ENCODE measurements around the gene DHX32. TPM values are rescaled to one million over a fixed set of nuclear protein-coding genes. Genes with fewer than 3 reads are reported as not detected.

Gene DHX32
- total RNA-seq, 2 experiments from 2014 or later: 0.22 to 0.27 TPM

GRCh38 chr10:125802739-125803138 is 78.4 kb downstream of the DHX32 start:
- no TSS peak for BruUV-seq (replicated peaks)
- Histone ChIP-seq H3K9me2 (ENCODE audit: insufficient read depth, low read length) (no peaks in the 10 kb centered on the region), H3K4me1 (ENCODE audit: insufficient read depth, low read length, poor library complexity, severe bottlenecking) (peaks cover 11% of the 10 kb centered on the region), H4K20me1 (ENCODE audit: insufficient read depth, low read length) (no peaks in the 10 kb centered on the region), H3K9me3 (ENCODE audit: low read length) (no peaks in the 10 kb centered on the region), H3K4me3 (ENCODE audit: low read depth, low read length, poor library complexity, severe bottlenecking) (no peak overlapping the region), H3K4me2 (ENCODE audit: low read length) (no peak overlapping the region), H3K27ac (ENCODE audit: low read depth, low read length, poor library complexity, severe bottlenecking) (no peak overlapping the region), H3K79me2 (ENCODE audit: insufficient read depth, low read depth, low read length) (no peaks in the 10 kb centered on the region), H2AFZ (ENCODE audit: low read length) (no peak overlapping the region), H3K36me3 (ENCODE audit: insufficient read depth, low read length) (peaks cover 51% of the 10 kb centered on the region)
- ChIA-PET CTCF (ENCODE audit: unreplicated experiment) (no interaction called here), POLR2A (interaction anchor here (0.6 to 2.5 kb wide), 3 partner anchors 14 to 1216 kb away, joined by 6 to 10 read pairs (median 6); partner anchors contain the start of genes BCCIP and UROS)
- DNase-seq (ENCODE audit: low spot score): no peak
- intact Hi-C loops (cut with micrococcal nuclease; ENCODE audit: unreplicated experiment): no loop called here
- TF ChIP-seq CTCF (conservative IDR thresholded peaks at IDR 0.05; ENCODE audit: low read length) (no peak), EZH2phosphoT487 (IDR thresholded peaks at IDR 0.05; ENCODE audit: borderline replicate concordance, low read depth, low read length) (no peak)

GRCh38 chr10:125802131-125802530 is 79.0 kb downstream of the DHX32 start:
- Histone ChIP-seq H3K4me3 (ENCODE audit: low read depth, low read length, poor library complexity, severe bottlenecking) (no peak overlapping the region), H3K9me3 (ENCODE audit: low read length) (no peaks in the 10 kb centered on the region), H2AFZ (ENCODE audit: low read length) (no peak overlapping the region), H3K4me2 (ENCODE audit: low read length) (no peak overlapping the region), H3K36me3 (ENCODE audit: insufficient read depth, low read length) (peaks cover 48% of the 10 kb centered on the region), H3K27ac (ENCODE audit: low read depth, low read length, poor library complexity, severe bottlenecking) (no peak overlapping the region), H4K20me1 (ENCODE audit: insufficient read depth, low read length) (no peaks in the 10 kb centered on the region), H3K9me2 (ENCODE audit: insufficient read depth, low read length) (no peaks in the 10 kb centered on the region), H3K79me2 (ENCODE audit: insufficient read depth, low read depth, low read length) (no peaks in the 10 kb centered on the region), H3K4me1 (ENCODE audit: insufficient read depth, low read length, poor library complexity, severe bottlenecking) (peaks cover 17% of the 10 kb centered on the region)
- ChIA-PET POLR2A (interaction anchor here (0.6 to 1.6 kb wide), 2 partner anchors 21 to 1215 kb away, joined by 6 to 10 read pairs; partner anchors contain the start of genes BCCIP and UROS), CTCF (ENCODE audit: unreplicated experiment) (no interaction called here)
- intact Hi-C loops (cut with micrococcal nuclease; ENCODE audit: unreplicated experiment): no loop called here
- no TSS peak for BruUV-seq (replicated peaks)
- TF ChIP-seq EZH2phosphoT487 (IDR thresholded peaks at IDR 0.05; ENCODE audit: borderline replicate concordance, low read depth, low read length): no peak
- no peak for TF ChIP-seq CTCF (conservative IDR thresholded peaks at IDR 0.05; ENCODE audit: low read length)
- DNase-seq (ENCODE audit: low spot score): no peak

GRCh38 chr10:125801574-125801973 is 79.5 kb downstream of the DHX32 start:
- H2AFZ ChIP-seq (ENCODE audit: low read length): no peak overlapping the region
- H3K4me1 ChIP-seq (ENCODE audit: insufficient read depth, low read length, poor library complexity, severe bottlenecking): peaks cover 22% of the 10 kb centered on the region
- intact Hi-C loops (cut with micrococcal nuclease; ENCODE audit: unreplicated experiment): no loop called here
- H4K20me1 ChIP-seq (ENCODE audit: insufficient read depth, low read length): no peaks in the 10 kb centered on the region
- BruUV-seq (replicated peaks): no TSS peak
- no peak overlapping the region for H3K4me2 ChIP-seq (ENCODE audit: low read length)
- no peaks in the 10 kb centered on the region for H3K9me2 ChIP-seq (ENCODE audit: insufficient read depth, low read length)
- H3K27ac ChIP-seq (ENCODE audit: low read depth, low read length, poor library complexity, severe bottlenecking): no peak overlapping the region
- peaks cover 46% of the 10 kb centered on the region for H3K36me3 ChIP-seq (ENCODE audit: insufficient read depth, low read length)
- no peak overlapping the region for H3K4me3 ChIP-seq (ENCODE audit: low read depth, low read length, poor library complexity, severe bottlenecking)
- DNase-seq (ENCODE audit: low spot score): no peak
- TF ChIP-seq EZH2phosphoT487 (IDR thresholded peaks at IDR 0.05; ENCODE audit: borderline replicate concordance, low read depth, low read length) (no peak), CTCF (conservative IDR thresholded peaks at IDR 0.05; ENCODE audit: low read length) (no peak)
- H3K79me2 ChIP-seq (ENCODE audit: insufficient read depth, low read depth, low read length): no peaks in the 10 kb centered on the region
- ChIA-PET CTCF (ENCODE audit: unreplicated experiment) (no interaction called here), POLR2A (no interaction called here)
- H3K9me3 ChIP-seq (ENCODE audit: low read length): no peaks in the 10 kb centered on the region

Measured in OCI-LY7 (cell line).